Measurements from ENCODE around the gene TRABD2B. TPM values are rescaled to one million over a fixed set of nuclear protein-coding genes. Genes with fewer than 3 reads are reported as not detected.

Gene TRABD2B
- total RNA-seq, 1 experiment from 2014 or later: 0.36 TPM

DNA sequence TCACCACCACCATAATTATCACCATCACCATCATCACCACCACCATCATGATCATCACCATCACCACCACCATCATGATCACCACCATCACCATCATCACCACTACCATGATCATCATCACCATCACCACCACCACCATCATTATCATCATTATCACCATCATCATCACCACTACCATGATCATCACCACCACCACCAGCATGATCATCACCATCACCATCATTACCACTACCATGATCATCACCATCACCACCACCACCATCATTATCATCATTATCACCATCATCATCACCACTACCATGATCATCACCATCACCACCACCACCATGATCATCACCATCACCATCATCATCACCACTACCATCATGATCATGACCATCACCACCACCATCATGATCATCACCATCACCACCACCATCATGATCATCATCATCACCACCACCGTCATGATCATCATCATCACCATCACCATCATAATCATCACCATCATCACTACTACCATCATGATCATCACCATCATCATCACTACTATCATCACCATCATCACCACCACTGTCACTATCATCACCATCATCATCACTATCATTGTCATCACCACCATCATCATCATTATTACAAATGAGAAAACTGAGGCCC, 60.2 kb downstream of the TRABD2B start:
- no peak for TF ChIP-seq CTCF (IDR thresholded peaks at IDR 0.05; ENCODE audit: insufficient read depth in 1 of 2, low read depth in 1 of 2, low read length in 1 of 2, severe bottlenecking in 1 of 2, unreplicated experiment in 1 of 2)
- no peaks in the 10 kb centered on the region for H3K27me3 ChIP-seq (replicated peaks; ENCODE audit: control insufficient read depth, insufficient read depth, low read length)
- peaks cover 7% of the 10 kb centered on the region for H3K4me1 Mint-ChIP-seq (ENCODE audit: low read depth, unreplicated experiment)
- H3K9me3 ChIP-seq: no peaks in the 10 kb centered on the region
- CTCF ChIA-PET: no interaction called here
- no peaks in the 10 kb centered on the region for H3K36me3 Mint-ChIP-seq (ENCODE audit: insufficient read depth, unreplicated experiment)
- no peaks in the 10 kb centered on the region for H3K36me3 ChIP-seq (ENCODE audit: control insufficient read depth, insufficient read depth, low read length)
- intact Hi-C loops (cut with micrococcal nuclease; ENCODE audit: unreplicated experiment): no loop called here
- no peak overlapping the region for H3K4me3 ChIP-seq (ENCODE audit: low read depth, low read length)
- DNase-seq: no peak
- peaks cover 7% of the 10 kb centered on the region for H3K4me1 ChIP-seq
- POLR2A ChIA-PET: no interaction called here
- no peak overlapping the region for H3K4me3 Mint-ChIP-seq (ENCODE audit: unreplicated experiment)
- peaks cover 3% of the 10 kb centered on the region for H3K27me3 Mint-ChIP-seq (ENCODE audit: insufficient read depth, unreplicated experiment)
- H3K27ac Mint-ChIP-seq (ENCODE audit: unreplicated experiment): no peak overlapping the region
- no peaks in the 10 kb centered on the region for H3K9me3 Mint-ChIP-seq (ENCODE audit: unreplicated experiment)
- no TSS peak for BruUV-seq (replicated peaks)

- TF ChIP-seq CTCF (IDR thresholded peaks at IDR 0.05; ENCODE audit: insufficient read depth in 1 of 2, low read depth in 1 of 2, low read length in 1 of 2, severe bottlenecking in 1 of 2, unreplicated experiment in 1 of 2): no peak
- H3K27ac Mint-ChIP-seq (ENCODE audit: unreplicated experiment): no peak overlapping the region
- intact Hi-C loops (cut with micrococcal nuclease; ENCODE audit: unreplicated experiment): no loop called here
- Histone ChIP-seq H3K4me1 (no peaks in the 10 kb centered on the region), H3K4me3 (ENCODE audit: low read depth, low read length) (no peak overlapping the region), H3K9me3 (no peaks in the 10 kb centered on the region), H3K36me3 (ENCODE audit: control insufficient read depth, insufficient read depth, low read length) (no peaks in the 10 kb centered on the region), H3K27me3 (replicated peaks; ENCODE audit: control insufficient read depth, insufficient read depth, low read length) (no peaks in the 10 kb centered on the region)
- H3K4me1 Mint-ChIP-seq (ENCODE audit: low read depth, unreplicated experiment): peaks cover 5% of the 10 kb centered on the region
- H3K4me3 Mint-ChIP-seq (ENCODE audit: unreplicated experiment): no peak overlapping the region
- CTCF ChIA-PET: no interaction called here
- DNase-seq: no peak
- H3K27me3 Mint-ChIP-seq (ENCODE audit: insufficient read depth, unreplicated experiment): peaks cover 4% of the 10 kb centered on the region
- POLR2A ChIA-PET: no interaction called here
- H3K36me3 Mint-ChIP-seq (ENCODE audit: insufficient read depth, unreplicated experiment): no peaks in the 10 kb centered on the region
- no peaks in the 10 kb centered on the region for H3K9me3 Mint-ChIP-seq (ENCODE audit: unreplicated experiment)
- no TSS peak for BruUV-seq (replicated peaks)
Measured at GRCh38 chr1:47935856-47936255, 61.3 kb downstream of the TRABD2B start.

DNA sequence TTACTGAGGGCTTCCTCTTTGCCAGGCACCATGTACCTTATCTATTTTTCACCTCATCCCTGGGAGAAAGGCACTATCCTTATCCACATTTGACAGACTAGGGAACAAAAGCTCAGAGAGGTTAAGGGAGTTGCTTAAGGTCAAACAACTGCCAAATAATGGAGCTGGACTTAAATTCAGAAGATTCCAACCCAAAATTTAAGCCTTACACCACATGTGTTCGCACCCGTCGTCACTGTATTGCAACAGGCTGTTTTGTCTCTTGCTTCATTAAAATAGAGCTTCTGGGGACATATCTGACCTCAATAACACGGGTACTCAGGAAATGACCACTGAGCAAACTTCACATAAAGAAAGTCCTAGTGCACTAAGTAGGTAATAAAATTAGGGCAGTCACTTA, 62.0 kb downstream of the TRABD2B start:
- Histone ChIP-seq H3K4me3 (ENCODE audit: low read depth, low read length) (no peak overlapping the region), H3K36me3 (ENCODE audit: control insufficient read depth, insufficient read depth, low read length) (no peaks in the 10 kb centered on the region), H3K9me3 (no peaks in the 10 kb centered on the region), H3K4me1 (no peaks in the 10 kb centered on the region), H3K27me3 (replicated peaks; ENCODE audit: control insufficient read depth, insufficient read depth, low read length) (no peaks in the 10 kb centered on the region)
- no peak for TF ChIP-seq CTCF (IDR thresholded peaks at IDR 0.05; ENCODE audit: insufficient read depth in 1 of 2, low read depth in 1 of 2, low read length in 1 of 2, severe bottlenecking in 1 of 2, unreplicated experiment in 1 of 2)
- DNase-seq: no peak
- intact Hi-C loops (cut with micrococcal nuclease; ENCODE audit: unreplicated experiment): no loop called here
- H3K27ac Mint-ChIP-seq (ENCODE audit: unreplicated experiment): no peak overlapping the region
- H3K36me3 Mint-ChIP-seq (ENCODE audit: insufficient read depth, unreplicated experiment): no peaks in the 10 kb centered on the region
- peaks cover 5% of the 10 kb centered on the region for H3K4me1 Mint-ChIP-seq (ENCODE audit: low read depth, unreplicated experiment)
- H3K27me3 Mint-ChIP-seq (ENCODE audit: insufficient read depth, unreplicated experiment): peaks cover 4% of the 10 kb centered on the region
- ChIA-PET POLR2A (no interaction called here), CTCF (no interaction called here)
- H3K4me3 Mint-ChIP-seq (ENCODE audit: unreplicated experiment): no peak overlapping the region
- no TSS peak for BruUV-seq (replicated peaks)
- H3K9me3 Mint-ChIP-seq (ENCODE audit: unreplicated experiment): no peaks in the 10 kb centered on the region
